GM19467 (cell line): ENCODE data around the gene IER3.
A peak's percentile ranks its signal among the peaks of the same experiment; 100 is the strongest.

Source experiments
- ATAC-seq: cut with Tn5 transposase; IDR thresholded peaks from one replicate; pipeline ENCODE4 v1.9.1; 2021; ENCODE audit warnings: mild to moderate bottlenecking, moderate library complexity; ENCODE audit not compliant: unreplicated experiment

Gene IER3

GRCh38 chr6:30749554-30750378 lies 5.4 kb upstream of the IER3 start:
- no peak for ATAC-seq

DNA sequence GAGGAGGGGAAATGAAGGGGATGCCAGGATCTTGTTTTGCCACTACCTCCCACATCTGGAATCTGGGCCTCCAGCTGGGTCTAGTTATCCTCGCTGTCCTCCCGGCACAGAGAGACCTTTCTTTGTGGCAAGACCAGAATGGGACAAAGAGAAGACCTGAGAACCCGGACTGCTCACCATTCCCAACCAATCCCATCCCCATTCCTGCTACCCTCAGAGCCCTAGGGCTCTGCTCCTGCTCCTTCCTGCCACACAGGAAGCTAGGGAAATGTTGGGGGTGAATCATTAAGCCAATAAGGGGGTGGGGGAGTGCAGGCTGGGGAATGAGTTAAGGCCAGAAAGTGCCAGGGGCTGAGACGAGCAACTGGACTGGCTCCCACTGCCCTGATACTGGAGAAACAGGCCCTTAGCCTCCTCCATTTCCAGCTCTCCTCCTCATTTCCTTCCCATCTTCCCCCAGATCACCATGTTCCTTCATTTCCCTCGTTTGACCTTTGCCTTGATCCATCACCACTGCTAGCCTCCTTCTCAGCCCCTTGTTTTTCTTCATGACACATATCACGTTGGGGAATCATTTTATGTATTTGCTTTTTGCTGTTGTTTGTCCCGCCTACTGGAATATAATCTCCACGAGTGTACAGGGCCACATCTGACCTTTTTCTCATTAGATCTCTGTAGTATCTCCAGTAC lies 4.6 kb upstream of the IER3 start:
- no peak for ATAC-seq

- no peak for ATAC-seq
Measured at GRCh38 chr6:30747902-30748769, 3.8 kb upstream of the IER3 start.

DNA sequence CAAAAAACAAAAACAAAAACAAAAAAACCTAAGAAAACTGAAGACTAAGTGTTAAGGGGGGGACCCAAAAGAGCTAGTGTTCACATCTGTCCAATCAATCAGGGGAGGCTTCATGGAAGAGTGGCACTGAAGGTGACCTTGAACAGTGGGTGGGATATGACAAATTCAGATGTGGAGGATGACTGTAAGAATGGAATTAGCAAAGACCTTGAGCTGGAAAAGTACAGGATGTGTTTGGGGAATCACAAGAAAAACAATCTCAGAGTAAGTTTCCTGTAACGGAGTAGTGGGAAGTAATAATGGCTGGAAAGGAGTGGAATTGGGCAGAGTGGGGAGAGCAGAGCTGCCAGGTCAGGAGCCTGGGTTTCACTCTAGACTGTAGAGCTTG lies 2.9 kb upstream of the IER3 start:
- no peak for ATAC-seq

GRCh38 chr6:30743099-30744053 lies 971 bp downstream of the IER3 start:
- ATAC-seq, result no peak

DNA sequence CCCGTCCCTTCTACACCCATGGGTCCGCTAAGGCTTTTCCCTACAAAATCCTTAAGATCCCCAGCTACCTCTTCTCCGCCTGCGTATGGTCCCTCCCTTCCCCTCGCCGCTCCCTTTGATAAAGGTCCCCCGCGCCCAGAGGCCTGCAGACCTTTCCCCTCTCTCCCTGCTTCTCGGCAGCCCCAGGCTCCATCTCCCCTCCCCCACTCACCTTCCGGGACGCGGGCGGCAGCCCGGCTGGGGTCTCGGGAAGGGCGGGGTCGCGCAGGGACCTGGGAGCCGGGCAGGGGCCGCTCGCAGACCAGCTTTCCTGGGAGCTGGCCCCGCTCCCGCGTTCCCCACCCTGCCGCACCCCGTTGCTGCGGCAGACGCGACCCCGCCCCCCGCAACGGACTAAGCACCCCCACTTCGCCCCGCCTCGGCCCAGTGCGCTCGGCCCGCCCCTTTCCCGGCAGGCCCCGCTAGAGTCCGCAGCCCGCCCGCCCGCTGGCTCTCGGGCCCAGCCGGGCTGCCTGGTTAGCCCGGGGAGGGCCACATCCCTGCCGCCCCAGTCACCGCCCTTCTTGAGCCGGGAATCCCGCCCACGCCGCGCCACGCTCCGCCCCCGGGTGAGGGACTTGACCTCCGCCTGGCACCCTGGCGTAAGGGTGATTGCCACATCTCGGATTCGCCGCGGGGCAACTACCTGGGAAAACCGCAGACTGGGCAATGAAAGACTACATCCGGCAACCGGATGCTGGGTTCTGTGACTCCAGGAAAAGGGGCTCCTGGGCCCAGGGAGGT lies 1.8 kb downstream of the IER3 start, which contains the start of gene FLOT1:
Gene FLOT1 (minus strand): TSS at position 372 of the 783 bp plus-strand sequence. CDS start 498 bp downstream, outside the sequence.
- ATAC-seq, result peak; percentile 70

DNA sequence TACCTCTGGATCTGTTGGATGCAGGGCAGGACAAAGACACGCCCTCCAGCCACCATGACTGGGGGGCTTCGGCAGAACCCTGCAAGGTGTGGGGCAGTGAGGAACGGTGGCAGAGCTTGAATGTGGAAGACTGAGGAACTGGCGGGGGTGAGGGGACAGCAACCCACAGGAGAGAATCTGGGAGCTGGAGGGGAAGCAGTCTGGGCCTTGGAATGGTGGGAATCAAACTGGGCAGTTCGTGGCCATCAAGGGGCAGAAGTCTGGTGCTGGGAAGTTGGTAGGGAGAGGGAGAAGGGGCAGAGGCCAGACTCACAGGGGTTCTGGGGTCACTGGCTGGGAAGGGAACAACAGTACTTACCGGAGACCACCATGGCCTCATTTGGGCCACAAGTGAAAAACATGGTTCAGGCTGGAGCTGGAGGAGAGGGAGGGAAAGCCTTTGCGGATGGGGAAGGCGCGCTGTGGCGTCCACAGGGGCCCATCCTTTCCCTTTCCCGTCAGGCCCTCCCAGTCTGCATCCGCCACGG lies 2.5 kb downstream of the IER3 start:
- ATAC-seq, result no peak

GRCh38 chr6:30741063-30741779 lies 3.1 kb downstream of the IER3 start:
- ATAC-seq, result no peak

DNA sequence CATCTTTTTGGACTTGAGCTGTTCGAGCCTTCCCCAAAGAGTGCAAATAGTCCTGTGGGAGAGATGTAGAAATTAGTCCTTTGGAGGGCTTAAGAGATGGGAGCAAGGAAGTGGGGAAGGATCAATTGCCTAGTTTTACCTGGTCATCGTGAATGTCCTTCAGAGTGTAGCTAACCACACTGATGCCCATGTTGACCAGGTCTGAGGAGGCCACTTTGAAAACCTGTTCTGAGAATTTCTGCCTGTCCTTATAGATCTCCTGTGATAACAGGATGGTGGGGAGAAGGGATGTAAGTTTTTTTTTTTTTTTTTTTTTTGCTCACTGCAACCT lies 3.8 kb downstream of the IER3 start:
- no peak for ATAC-seq

- no peak for ATAC-seq
Measured at GRCh38 chr6:30738532-30738931, 5.8 kb downstream of the IER3 start.

DNA sequence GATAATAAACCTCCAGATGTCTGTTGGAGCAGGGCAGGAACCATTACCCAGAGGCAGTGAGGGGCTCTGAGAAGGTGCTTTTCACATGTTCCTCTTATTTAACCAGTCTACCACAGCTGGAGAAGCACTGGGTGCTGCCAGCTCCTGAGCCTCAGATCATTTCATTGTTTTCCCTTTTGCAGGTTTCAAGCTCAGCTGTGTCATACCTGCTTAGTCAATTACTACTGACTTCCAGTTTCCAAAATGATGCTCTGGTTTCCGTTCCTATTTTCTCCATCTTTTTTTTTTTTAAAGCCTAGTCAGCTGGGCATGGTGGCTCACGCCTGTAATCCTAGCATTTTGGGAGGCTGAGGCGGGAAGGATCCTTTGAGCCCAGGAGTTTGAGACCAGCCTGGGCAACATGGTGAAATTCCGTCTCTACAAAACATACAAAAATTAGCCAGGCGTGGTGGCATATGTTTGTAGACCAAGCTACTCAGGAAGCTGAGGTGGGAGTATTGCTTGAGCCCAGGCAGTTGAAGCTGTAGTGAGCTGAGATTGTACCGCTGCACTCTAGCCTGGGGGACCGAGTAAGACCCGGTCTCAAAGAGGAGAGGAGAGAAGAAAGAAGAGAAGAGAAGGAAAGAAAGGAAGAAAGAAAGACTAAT lies 8.6 kb downstream of the IER3 start:
- no peak for ATAC-seq

DNA sequence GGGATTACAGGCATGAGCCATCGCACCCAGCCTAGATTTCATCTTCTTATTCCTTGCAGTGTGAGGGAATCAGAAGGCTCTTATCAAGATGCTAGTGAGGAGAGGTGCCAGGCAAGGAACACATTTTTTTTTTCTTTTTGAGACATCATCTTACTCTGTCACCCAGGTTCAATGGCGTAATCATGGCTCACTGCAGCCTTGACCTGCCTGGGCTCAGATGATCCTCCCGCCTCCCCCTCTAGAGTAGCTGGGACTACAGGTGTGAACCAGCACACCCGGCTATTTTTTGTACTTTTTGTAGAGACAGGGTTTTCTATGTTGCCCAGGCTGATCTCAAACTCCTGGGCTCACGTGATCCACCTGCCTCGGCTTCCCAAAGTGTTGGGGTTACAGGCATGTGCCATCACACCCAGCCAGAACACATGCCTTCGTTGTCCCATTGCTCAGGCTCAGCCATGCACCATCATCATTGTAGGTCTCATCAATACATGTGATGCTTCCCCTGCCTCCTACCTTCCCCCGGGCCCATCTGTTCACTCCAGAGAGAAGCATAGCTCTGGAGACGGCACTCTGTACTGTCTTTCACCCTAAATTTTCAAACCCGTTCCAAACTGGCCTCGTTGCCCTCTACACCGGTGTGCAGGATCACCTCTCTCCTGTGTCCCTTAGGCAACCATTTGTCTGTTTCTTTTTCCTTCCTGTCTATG lies 12.0 kb downstream of the IER3 start:
- ATAC-seq, result no peak

DNA sequence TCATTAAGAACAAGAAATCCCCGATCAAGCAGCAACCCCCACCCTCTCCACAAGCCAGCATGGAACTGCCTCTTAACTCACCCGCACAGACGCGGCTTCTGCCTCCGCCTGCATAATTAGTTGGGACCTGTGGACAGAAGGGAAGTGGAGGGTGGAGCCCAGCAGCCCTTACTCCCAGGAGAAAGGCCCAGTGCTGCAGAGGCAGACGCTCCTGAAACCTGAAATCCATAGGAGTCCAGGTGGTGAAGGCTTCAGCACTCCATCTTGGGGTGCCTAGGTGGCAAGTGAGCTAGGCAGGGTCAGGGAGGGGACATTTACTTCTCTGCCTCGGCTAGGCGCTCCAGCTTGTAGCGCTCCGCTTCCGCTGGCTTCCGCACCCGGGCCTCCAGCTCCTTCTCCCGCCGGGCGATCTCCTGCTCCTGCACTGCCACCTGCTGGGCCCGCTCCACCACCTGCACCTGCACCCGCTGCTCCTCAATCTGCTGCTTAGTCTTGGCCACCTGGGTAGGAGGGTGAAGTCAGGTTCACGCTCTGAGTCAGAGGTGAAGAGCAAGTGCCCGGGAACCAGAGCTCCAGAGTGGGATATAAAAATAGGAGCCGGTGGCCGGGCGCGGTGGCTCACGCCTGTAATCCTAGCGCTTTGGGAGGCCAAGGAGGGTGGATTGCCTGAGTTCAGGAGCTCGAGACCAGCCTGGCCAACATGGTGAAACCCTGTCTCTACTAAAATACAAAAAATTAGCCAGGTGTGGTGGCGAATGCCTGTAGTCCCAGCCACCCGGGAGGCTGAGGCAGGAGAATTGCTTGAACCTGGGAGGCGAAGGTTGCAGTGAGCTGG lies 13.5 kb downstream of the IER3 start:
- no peak for ATAC-seq

DNA sequence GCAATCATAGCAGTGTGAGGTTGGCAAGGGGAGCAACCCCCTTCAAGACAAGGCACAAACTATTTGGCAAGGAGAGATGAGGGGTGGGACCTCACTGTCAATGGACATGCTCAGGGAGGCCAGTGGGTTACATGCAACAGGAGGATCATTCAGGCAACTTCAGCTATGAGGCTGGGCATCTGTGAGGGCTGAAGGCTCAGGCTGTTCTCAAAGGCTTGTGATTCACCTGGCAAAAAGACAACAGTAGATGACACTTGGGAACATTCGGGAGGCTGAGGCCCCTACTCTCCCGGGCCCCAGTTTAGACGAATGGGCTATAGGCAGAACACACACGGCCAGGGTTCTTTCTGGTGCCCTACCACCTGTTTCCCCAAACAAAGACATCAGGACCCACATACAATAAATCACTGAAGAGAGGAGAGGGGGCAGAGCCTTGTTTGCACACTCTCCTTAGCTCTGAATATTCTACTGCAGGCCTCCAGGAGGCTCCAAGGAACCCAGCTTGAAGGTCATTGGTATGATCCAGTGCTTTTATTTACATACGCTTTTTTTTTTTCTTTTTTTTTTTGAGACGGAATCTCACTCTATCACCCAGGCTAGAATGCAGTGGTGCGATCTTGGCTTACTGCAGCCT lies 16.3 kb downstream of the IER3 start:
- no peak for ATAC-seq

DNA sequence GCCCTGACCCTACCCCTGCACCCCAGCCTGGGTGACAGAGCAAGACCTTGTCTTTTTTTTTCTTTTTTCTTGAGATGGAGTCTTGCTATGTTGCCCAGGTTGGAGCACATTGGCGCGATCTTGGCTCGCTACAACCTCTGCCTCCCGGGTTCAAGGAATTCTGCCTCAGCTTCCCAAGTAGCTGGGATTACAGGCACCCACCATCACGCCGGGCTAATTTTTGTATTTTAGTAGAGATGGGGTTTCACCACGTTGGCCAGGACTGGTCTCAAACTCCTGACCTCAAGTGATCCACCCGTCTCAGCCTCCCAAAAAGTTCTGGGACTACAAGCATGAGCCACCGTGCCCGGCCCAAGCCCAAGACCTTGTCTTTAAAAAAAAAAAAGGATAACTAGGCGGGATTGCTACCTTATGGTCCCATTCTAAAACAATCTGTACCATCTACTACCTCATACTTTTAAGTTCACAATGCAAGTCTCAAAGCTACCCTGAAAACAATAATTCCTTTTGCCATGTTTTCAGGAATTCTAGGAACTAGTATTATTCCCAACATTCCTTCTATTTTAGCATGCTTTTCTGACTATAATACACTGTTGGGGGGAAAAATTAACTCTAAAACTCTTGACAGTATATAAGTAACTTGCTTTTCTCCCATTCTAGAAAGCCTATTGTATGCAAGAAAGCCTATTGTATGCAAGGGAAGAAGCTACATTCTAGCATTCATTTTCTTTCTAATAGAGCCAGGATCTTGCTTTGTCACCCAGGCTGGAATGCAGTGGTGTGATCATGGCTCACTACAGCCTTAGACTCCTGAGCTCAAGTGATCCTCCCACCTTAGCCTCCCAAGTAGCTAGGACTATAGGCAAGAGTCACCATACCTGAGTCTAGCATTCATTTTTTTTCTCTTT lies 17.6 kb downstream of the IER3 start:
- ATAC-seq, result no peak
